Renal cortical epithelial cell (primary cell): ENCODE measurements around the gene PPFIA1. TPM values are rescaled to one million over a fixed set of nuclear protein-coding genes. Genes with fewer than 3 reads are reported as not detected.

ENCODE experiments used
- DNase-seq: peaks from one replicate; pipeline ENCODE4 v3.0.0-alpha.2; 2011; ENCODE audit warnings: low read depth
- total RNA-seq: library from RNA; depleted of rRNA; stranded (reverse); fragments of >200 nt; gene quantifications from 2 replicates; pipeline ENCODE4 v1.2.3, GENCODE V29; 2014

Gene PPFIA1
- total RNA-seq, 1 donor from 2014 or later: 52.5 TPM

GRCh38 chr11:70414341-70415100 lies 144.0 kb downstream of the PPFIA1 start:
- no peak for DNase-seq

GRCh38 chr11:70415191-70415590 lies 144.7 kb downstream of the PPFIA1 start:
- DNase-seq: no peak

- DNase-seq: no peak
Observed at GRCh38 chr11:70415642-70416395, 145.3 kb downstream of the PPFIA1 start.

- no peak for DNase-seq
Observed at GRCh38 chr11:70416881-70417280, 146.4 kb downstream of the PPFIA1 start.

- no peak for DNase-seq
Observed at GRCh38 chr11:70418130-70418529, 147.6 kb downstream of the PPFIA1 start.

DNA sequence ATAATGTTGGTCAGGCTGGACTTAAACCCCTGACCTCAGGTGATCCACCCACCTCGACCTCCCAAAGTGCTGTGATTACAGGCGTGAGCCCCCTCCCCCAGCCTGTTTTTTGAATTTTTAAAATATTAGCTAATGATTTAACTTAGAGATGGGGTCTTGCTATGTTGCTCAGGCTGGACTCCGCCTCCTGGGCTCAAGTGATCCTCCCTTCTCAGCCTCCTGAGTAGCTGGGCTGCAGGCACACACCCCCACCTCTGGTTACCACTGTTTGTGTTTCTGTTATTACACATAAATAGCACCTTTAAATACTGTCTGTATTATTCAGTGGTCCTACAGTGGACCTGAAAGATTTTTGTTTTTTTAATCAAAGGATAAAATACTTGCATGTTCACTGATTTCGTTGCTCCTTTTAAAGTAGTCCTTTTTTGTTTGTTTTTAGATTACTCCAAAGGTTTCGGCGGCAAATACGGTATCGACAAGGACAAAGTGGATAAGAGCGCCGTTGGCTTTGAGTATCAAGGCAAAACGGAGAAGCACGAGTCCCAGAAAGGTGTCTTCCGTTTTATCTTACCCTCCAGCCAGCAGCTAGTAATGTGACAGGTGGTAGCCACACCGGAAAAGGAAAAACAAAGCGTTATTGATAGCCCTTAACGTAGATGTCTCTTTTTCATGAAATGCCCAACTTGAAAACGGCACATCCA lies 149.0 kb downstream of the PPFIA1 start:
- no peak for DNase-seq

GRCh38 chr11:70420008-70420464 lies 149.5 kb downstream of the PPFIA1 start:
- DNase-seq: no peak

- DNase-seq: no peak
Observed at GRCh38 chr11:70420496-70420895, 150.0 kb downstream of the PPFIA1 start.

- no peak for DNase-seq
Observed at GRCh38 chr11:70421123-70421522, 150.6 kb downstream of the PPFIA1 start.

- DNase-seq: no peak
Observed at GRCh38 chr11:70422692-70423522, 152.4 kb downstream of the PPFIA1 start.

DNA sequence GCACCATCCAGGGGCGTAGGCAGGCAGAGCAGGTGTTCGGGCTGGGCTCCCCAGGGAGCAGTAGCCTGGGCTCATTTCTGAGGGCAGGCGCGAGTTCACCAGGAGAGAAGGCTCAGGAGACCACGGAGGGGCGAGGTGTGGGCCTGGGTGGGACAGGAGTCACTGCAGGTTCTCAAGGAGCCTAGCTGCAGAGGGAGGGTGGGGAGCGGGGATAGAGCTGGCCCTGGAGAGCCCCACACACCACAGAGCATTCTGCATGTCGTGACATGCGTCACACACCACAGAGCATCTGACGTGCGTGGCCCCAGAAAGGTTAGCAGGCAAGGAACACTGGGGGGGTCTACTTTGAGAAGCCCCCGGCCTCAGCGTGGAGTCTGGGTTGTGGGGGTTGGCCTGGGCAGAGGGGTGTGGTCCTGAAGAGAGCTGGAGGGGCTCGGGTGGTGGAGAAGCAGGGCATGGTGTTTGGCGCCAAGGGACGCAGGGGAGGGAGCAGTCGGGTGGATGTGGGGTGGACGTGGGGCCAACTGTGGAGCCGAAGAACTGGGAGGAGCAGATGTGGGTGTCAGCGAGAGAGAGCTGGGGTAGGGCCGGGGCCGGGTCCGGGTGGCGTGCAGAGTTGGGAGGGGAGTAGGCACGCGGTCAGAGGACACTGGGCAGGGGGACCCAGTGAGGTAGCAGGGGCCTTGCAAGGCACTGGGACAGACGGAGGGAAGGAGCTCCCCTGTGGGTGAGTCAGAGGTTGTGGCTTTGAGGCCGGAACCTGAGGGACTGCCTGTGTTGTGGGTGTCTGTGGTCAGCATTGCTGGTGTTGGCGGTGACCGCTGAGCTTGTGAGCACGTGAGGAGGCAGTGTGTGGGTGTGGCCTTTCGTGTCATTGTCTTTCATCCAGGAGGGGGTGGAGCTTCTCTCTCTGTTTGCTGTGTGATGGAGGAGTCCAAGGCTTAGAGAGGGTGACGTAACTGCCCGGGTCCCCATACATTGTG lies 153.3 kb downstream of the PPFIA1 start:
- DNase-seq: peak; percentile 84

DNA sequence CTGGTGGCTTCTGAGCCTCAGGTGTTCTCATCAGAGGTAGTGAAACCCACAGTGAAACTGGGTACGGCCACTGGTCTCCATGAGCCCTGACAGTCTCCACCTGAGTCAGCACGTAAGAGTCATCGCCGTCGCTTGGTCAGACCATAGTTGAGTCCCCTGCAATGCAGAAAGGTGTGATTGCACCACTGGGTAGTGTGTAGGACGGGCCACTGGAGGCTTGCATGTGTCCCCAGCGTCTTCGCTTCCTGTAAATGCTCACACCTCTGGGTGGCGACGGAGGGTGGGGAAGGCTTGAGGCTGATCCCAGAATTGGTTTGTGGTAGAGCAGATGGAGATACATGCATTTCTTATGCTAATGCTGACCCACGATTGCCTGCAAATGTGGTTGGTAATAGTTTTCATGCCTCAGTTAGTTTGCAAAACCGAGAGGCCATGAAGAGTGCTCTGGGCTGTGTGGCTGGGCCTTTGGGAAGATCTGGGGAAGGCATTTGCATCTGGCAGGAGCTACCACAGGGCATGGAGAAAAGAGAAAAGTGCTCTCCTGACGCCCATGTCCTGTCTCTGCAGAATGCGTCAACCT lies 154.4 kb downstream of the PPFIA1 start:
- no peak for DNase-seq

DNA sequence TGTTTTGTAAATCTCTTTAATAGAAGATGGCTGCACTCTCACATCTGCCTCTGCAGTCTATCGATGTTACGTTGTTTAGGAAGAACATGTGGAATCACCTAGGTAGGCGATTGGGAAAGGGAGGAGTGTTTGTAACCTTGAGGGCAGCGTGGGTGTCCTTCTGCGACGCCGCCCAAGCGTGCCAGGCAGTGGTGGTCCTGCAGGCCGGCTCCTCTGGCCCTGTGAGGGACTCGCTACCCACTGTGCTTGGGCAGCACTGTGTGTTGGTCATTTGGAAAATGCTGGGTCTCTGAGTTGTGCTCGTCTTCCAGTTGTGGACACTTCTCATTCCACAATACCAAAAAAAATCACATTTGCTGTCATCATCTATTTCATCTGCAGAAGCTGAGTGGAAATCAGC lies 156.9 kb downstream of the PPFIA1 start:
- no peak for DNase-seq

DNA sequence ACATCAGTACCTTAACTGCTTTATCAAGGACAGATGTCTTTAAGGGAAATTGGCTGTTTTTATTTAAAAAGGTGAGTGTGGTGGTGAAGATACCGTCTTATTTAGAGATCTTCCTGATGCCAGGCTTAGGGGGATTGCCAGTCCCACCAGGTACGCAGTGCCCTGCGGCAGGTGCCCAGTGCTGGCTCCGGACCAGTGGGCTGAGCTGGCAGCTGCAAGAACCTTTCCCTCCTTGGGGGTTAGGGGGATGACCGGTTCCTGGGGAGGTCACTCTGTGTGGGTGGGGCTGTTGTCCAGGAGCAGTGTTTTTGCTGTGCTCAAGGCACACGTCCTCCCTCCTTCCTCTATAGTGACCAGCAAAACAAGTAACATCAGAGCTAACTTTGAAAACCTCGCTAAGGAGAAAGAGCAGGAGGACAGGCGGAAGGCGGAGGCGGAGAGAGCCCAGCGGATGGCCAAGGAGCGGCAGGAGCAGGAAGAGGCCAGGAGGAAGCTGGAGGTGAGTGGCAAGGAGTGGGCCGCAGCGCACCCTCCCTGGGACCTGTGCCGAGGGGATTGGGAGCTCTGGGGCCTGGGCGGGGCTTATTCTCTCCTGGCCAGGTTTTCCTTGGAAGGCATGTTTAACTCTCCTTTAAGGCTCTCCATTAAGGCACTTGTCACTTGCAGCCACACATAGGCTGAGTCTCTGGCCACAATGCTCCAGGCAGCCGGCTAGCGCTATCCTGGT lies 158.4 kb downstream of the PPFIA1 start:
- no peak for DNase-seq

DNA sequence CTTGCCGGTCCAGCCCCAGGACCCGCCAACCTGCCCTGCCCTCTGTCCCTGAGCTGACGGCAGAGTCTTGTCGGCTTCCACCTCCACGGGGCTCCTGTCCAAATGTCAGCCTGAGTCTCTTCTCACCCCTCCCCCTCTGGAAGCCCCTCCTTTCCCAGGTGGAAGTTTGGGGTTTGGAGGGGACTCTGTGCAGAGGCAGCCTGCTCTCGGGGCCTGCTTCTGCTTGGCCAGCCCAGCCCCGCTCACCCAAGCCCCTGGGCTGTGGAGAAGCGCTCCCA lies 158.9 kb downstream of the PPFIA1 start:
- no peak for DNase-seq

DNA sequence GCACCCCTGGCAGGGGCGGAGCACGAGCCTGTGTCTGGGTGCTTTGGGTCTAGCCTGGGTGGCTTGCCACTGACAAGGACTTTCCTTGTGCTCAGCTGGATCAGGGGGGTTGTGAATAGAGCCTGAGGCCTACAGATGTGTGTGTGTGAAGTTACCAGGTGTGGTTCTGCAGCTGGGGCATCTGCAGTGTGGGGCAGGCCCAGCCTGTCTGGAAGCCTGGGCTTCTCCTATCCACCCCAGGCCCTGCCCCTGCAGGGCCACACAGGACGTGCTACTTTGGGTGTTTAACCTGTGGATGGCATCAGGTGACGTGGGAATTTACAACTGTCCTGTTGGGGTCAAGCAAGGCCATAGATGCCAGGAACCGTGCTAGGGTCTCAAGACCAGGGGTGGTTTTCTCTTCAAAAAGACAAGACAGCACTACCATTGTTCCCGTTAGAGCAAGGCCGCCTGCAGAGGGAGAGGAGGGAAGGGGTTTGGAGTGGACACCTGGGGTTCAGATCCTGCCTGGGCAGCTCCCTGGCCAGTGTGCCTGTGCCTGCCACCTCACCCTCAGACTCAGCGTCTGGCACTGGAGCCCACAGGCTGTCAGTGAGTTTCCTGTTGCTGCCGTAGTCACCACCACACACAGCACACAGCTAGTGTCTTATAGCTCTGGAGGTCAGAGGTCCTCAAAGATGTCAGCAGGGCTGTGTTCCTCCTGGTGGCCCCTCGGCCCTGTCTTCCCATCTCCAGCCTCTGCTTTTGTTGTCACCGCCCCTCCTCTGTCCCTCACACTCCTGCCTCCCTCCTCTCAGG lies 159.4 kb downstream of the PPFIA1 start:
- no peak for DNase-seq

DNA sequence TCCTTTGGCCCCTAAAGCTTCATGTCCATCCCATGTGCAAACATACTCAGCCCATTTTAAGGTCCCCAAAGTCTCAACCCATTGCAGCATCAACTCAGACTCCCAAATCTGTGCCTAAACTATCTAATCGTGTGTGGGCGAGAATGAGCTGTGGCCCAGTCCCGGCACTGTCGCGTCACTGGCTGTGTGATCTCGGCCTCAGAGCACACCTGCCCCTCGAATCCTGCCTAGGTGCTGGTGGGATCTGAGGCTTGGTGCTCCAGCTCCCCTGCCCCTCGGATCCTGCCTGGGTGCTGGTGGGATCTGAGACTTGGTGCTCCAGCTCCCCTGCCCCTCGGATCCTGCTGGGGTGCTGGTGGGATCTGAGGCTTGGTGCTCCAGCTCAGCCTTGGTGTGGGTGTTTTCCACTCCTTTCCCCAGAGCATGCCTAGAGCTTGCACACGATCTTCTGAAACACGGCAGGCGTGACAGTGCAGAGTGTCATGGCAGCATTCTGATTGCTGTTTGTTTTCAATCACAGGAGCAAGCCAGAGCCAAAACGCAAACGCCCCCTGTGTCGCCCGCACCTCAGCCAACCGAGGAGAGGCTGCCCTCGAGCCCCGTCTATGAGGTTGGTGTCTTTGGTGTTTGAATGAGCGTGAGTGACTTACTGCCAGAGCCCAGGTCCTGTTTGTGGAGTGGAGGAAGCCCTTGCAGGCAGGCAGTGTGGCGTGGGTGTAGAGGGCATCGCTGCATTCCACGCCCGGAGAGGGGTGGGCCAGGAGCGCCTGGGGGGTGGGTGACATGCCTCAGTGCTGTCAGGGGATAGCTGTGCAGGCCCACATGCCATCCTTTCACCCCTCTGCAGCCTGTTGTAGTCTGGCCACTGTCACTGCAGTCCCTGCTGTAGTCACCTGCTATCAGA lies 160.4 kb downstream of the PPFIA1 start:
- DNase-seq: no peak

DNA sequence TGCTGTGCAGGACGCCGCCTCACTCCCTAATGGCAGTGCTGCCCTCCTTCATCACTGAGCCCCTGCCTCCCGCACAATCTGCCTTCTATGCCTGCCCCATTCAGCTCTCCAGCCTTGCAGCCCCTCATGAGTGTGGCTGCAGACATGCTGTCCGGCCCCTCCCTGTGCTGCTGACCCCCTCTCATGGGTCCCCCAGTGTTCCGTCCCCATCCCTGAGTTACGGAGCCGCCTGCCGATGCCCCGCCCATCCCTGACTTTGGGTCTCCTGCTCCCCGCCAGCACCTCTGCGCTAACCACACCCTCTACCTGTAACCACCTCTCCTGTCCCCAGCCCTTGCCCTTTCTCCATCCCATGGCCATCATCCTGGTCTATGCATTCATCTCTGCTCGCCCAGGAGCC lies 161.1 kb downstream of the PPFIA1 start:
- DNase-seq: no peak
